ENCODE results near the gene CGB3.

DNA sequence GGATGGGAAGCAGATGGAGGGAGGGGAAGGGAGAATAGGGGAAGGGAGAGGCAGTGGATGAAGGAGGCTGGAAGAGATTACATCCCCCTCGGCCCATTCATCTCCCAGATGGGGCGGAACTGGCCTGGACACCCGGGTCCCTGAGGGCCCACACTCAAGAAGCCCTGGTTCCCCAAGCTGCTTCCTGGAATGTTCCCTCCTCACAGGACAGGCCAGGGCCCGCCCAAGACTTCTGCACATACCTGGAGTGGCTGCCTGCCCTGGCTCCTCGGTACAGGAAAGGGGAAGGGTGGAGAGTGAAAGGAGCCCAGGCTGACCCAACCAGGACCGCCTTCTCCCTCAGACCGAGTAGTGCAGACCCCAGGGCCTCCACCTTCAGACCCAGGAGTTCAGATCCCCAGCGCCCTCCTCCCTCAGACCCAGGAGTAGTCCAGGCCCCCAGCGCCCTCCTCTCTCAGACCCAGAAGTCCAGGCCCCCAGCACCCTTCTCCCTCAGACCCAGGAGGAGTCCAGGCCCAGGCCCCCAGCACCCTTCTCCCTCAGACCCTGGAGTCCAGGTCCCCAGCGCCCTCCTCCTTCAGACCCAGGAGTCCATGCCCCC, 40.0 kb upstream of the CGB3 start:
- TF ChIP-seq, protein P1, sequence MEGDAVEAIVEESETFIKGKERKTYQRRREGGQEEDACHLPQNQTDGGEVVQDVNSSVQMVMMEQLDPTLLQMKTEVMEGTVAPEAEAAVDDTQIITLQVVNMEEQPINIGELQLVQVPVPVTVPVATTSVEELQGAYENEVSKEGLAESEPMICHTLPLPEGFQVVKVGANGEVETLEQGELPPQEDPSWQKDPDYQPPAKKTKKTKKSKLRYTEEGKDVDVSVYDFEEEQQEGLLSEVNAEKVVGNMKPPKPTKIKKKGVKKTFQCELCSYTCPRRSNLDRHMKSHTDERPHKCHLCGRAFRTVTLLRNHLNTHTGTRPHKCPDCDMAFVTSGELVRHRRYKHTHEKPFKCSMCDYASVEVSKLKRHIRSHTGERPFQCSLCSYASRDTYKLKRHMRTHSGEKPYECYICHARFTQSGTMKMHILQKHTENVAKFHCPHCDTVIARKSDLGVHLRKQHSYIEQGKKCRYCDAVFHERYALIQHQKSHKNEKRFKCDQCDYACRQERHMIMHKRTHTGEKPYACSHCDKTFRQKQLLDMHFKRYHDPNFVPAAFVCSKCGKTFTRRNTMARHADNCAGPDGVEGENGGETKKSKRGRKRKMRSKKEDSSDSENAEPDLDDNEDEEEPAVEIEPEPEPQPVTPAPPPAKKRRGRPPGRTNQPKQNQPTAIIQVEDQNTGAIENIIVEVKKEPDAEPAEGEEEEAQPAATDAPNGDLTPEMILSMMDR (conservative IDR thresholded peaks at IDR 0.05) = no peak
- no peak for TF ChIP-seq ZFX (IDR thresholded peaks at IDR 0.05)
